ENCODE measurements around the gene DCANP1. TPM values are rescaled to one million over a fixed set of nuclear protein-coding genes. Genes with fewer than 3 reads are reported as not detected.
"Not testable (repeated sequence)": the region's sequence is repeated elsewhere in the genome, so short reads cannot be mapped to it uniquely, and the experiment has no call there.

Gene DCANP1
- total RNA-seq (2012; rRNA removed) = not detected in 2 replicates

DNA sequence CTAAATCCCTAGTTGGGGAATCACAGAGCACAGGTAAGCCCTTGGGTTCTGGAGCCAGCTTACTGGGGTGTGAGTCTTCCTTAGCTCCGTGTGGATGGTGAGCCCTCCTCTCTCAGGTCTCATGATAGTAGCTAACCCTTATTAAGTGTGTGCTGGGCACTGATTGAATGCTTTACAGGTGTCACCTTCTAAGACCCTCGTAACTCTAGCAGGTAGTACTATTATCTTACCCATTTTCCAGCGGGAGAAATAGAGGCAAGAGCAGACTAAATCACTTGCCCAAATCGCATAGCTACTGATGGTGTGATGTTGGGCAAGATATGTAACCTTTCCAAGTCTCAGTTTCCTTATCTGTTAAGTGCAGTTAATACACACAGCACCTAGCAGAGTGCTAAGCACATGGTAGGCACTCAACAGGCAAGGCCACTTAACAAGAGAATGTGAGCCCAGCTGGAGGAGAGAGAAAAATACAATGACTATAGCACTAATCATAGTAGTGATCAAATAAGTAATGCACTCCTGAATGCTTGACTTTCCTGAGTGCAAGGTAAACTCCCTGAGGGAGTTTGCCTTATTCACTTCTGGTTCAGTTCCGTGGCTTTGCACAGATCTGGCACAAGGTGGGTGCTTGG, at the start of gene DCANP1:
DCANP1 (minus strand) TSS at position 51 of the 632 bp plus-strand sequence. CDS start 240 bp downstream, outside the sequence.
- H3K36me3 ChIP-seq (ENCODE audit: insufficient read depth, low read length) = no peaks in the 10 kb centered on the region
- H3K4me1 ChIP-seq (ENCODE audit: control insufficient read depth, insufficient read depth, low read length) = no peaks in the 10 kb centered on the region
- H3K27me3 ChIP-seq (ENCODE audit: control insufficient read depth, insufficient read depth, low read length) = peaks cover 81% of the 10 kb centered on the region

DNA sequence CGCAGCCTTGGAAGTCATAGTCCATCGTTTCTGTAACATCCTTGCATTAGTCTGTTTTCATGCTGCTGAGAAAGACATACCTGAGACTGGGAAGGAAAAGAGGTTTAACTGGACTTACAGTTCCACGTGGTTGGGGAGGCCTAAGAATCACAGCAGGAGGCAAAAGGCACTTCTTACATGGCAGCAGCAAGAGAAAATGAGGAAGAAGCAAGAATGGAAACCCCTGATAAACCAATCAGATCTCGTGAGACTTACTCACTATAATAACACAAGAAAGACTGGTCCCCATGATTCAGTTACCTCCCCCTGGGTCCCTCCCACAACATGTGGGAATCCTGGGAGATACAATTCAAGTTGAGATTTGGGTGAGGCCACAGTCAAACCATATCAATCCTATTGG, 48.4 kb upstream of the DCANP1 start:
- not testable (repeated sequence) for H3K36me3 ChIP-seq (ENCODE audit: insufficient read depth, low read length); H3K4me2 ChIP-seq (ENCODE audit: low read length); H3K4me3 ChIP-seq (ENCODE audit: low read length); H3K9ac ChIP-seq (ENCODE audit: low read depth, low read length); H3K9me3 ChIP-seq (replicated peaks; ENCODE audit: low read length)
- peaks cover 14% of the 10 kb centered on the region for H3K4me1 ChIP-seq (ENCODE audit: control insufficient read depth, insufficient read depth, low read length)
- H3K27me3 ChIP-seq (ENCODE audit: control insufficient read depth, insufficient read depth, low read length) = peaks cover 46% of the 10 kb centered on the region

More for the DNA sequence above, at the start of gene DCANP1:
- Histone ChIP-seq H3K9me3 (replicated peaks; ENCODE audit: low read length) (no peaks in the 10 kb centered on the region), H3K4me2 (ENCODE audit: low read length) (no peak within 1 kb of the TSS), H3K9ac (ENCODE audit: low read depth, low read length) (no peak within 1 kb of the TSS), H3K4me3 (ENCODE audit: low read length) (no peak within 1 kb of the TSS)

- H3K4me3 ChIP-seq (ENCODE audit: low read length) = no peak overlapping the region
- peaks cover 25% of the 10 kb centered on the region for H3K4me1 ChIP-seq (ENCODE audit: control insufficient read depth, insufficient read depth, low read length)
- H3K4me2 ChIP-seq (ENCODE audit: low read length) = no peak overlapping the region
- H3K27me3 ChIP-seq (ENCODE audit: control insufficient read depth, insufficient read depth, low read length) = peaks cover 51% of the 10 kb centered on the region
- H3K9me3 ChIP-seq (replicated peaks; ENCODE audit: low read length) = no peaks in the 10 kb centered on the region
- no peak overlapping the region for H3K9ac ChIP-seq (ENCODE audit: low read depth, low read length)
- no peaks in the 10 kb centered on the region for H3K36me3 ChIP-seq (ENCODE audit: insufficient read depth, low read length)
Measured at GRCh38 chr5:135494196-135494595, 47.0 kb upstream of the DCANP1 start.

GRCh38 chr5:135493406-135494180, 46.4 kb upstream of the DCANP1 start:
- Histone ChIP-seq H3K27me3 (ENCODE audit: control insufficient read depth, insufficient read depth, low read length) (peaks cover 50% of the 10 kb centered on the region), H3K9me3 (replicated peaks; ENCODE audit: low read length) (no peaks in the 10 kb centered on the region), H3K4me1 (ENCODE audit: control insufficient read depth, insufficient read depth, low read length) (peaks cover 31% of the 10 kb centered on the region), H3K4me2 (ENCODE audit: low read length) (no peak overlapping the region), H3K9ac (ENCODE audit: low read depth, low read length) (no peak overlapping the region), H3K36me3 (ENCODE audit: insufficient read depth, low read length) (no peaks in the 10 kb centered on the region), H3K4me3 (ENCODE audit: low read length) (no peak overlapping the region)

DNA sequence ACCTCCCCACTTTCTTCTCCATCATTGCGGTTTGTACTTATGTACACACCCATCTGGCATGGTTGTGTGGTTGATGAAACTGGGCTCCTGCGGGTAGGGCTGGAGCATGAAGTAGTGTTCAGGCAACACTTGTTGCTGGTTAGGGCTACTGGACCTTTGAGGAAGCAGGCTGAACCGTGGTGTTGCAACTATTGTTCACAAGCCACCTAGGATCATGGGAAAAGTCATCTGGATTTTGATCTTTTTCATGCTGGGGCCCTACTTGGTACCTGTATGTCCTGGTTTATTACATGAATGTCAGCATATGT, 45.1 kb upstream of the DCANP1 start:
- Histone ChIP-seq H3K4me2 (ENCODE audit: low read length) (no peak overlapping the region), H3K4me1 (ENCODE audit: control insufficient read depth, insufficient read depth, low read length) (peaks cover 38% of the 10 kb centered on the region), H3K27me3 (ENCODE audit: control insufficient read depth, insufficient read depth, low read length) (peaks cover 50% of the 10 kb centered on the region)

GRCh38 chr5:135491552-135492318, 44.6 kb upstream of the DCANP1 start:
- H3K27me3 ChIP-seq (ENCODE audit: control insufficient read depth, insufficient read depth, low read length) = peaks cover 50% of the 10 kb centered on the region
- H3K4me2 ChIP-seq (ENCODE audit: low read length) = no peak overlapping the region
- no peaks in the 10 kb centered on the region for H3K9me3 ChIP-seq (replicated peaks; ENCODE audit: low read length)
- no peak overlapping the region for H3K4me3 ChIP-seq (ENCODE audit: low read length)
- peaks cover 38% of the 10 kb centered on the region for H3K4me1 ChIP-seq (ENCODE audit: control insufficient read depth, insufficient read depth, low read length)
- no peaks in the 10 kb centered on the region for H3K36me3 ChIP-seq (ENCODE audit: insufficient read depth, low read length)
- no peak overlapping the region for H3K9ac ChIP-seq (ENCODE audit: low read depth, low read length)

More for the DNA sequence above, 45.1 kb upstream of the DCANP1 start:
- H3K36me3 ChIP-seq (ENCODE audit: insufficient read depth, low read length) = no peaks in the 10 kb centered on the region
- H3K9me3 ChIP-seq (replicated peaks; ENCODE audit: low read length) = no peaks in the 10 kb centered on the region
- no peak overlapping the region for H3K9ac ChIP-seq (ENCODE audit: low read depth, low read length)
- H3K4me3 ChIP-seq (ENCODE audit: low read length) = no peak overlapping the region

GRCh38 chr5:135491038-135491551, 43.9 kb upstream of the DCANP1 start:
- H3K4me3 ChIP-seq (ENCODE audit: low read length) = no peak overlapping the region
- no peaks in the 10 kb centered on the region for H3K9me3 ChIP-seq (replicated peaks; ENCODE audit: low read length)
- H3K27me3 ChIP-seq (ENCODE audit: control insufficient read depth, insufficient read depth, low read length) = peaks cover 53% of the 10 kb centered on the region
- no peaks in the 10 kb centered on the region for H3K36me3 ChIP-seq (ENCODE audit: insufficient read depth, low read length)
- peaks cover 38% of the 10 kb centered on the region for H3K4me1 ChIP-seq (ENCODE audit: control insufficient read depth, insufficient read depth, low read length)
- H3K4me2 ChIP-seq (ENCODE audit: low read length) = no peak overlapping the region
- no peak overlapping the region for H3K9ac ChIP-seq (ENCODE audit: low read depth, low read length)

DNA sequence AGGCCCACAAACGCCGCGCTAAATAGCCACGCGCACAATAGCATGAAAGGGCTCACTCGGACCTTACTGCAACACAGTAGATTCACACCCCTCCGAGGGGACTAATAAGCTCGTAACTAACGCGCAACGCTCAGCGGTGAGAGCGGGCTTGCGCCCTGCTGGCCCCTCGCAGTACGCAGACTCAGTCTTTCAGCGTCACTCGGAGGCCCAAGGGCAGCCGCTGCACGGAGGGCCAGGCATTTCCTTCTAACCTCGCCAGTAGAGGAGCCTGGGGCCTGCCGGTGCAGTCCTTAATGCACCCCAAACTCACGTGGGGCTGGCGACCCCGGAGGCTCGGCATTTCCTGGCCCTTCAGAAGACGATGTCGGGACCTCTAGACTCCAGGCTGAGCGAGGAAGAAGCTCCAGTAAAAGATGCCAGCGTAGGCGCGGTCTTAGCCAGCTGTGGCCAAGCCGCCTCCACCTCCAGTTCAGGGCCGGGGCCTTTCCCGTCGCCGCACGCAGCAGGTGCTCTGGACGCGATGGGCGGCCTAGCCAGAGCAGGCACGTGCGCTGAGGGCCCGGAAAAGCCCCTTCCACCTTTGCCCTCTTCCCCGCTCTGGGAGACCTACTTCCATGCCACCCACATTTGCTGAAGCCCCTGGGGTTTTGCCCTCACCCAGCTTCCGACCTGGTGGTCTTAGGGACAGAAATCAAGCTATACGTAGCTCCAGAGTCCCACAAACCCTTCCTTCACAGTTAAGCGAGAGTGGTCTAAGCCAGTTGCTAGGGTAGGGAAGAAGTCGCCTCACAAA, 43.3 kb upstream of the DCANP1 start:
- Histone ChIP-seq H3K9me3 (replicated peaks; ENCODE audit: low read length) (no peaks in the 10 kb centered on the region), H3K4me1 (ENCODE audit: control insufficient read depth, insufficient read depth, low read length) (peaks cover 38% of the 10 kb centered on the region), H3K27me3 (ENCODE audit: control insufficient read depth, insufficient read depth, low read length) (peaks cover 57% of the 10 kb centered on the region), H3K4me3 (ENCODE audit: low read length) (peak overlapping the region; percentile 39), H3K9ac (ENCODE audit: low read depth, low read length) (no peak overlapping the region), H3K36me3 (ENCODE audit: insufficient read depth, low read length) (no peaks in the 10 kb centered on the region), H3K4me2 (ENCODE audit: low read length) (peak overlapping the region; percentile 93)

- H3K9ac ChIP-seq (ENCODE audit: low read depth, low read length) = no peak overlapping the region
- peak overlapping the region; percentile 39 for H3K4me3 ChIP-seq (ENCODE audit: low read length)
- H3K9me3 ChIP-seq (replicated peaks; ENCODE audit: low read length) = no peaks in the 10 kb centered on the region
- H3K27me3 ChIP-seq (ENCODE audit: control insufficient read depth, insufficient read depth, low read length) = peaks cover 64% of the 10 kb centered on the region
- peaks cover 38% of the 10 kb centered on the region for H3K4me1 ChIP-seq (ENCODE audit: control insufficient read depth, insufficient read depth, low read length)
- H3K4me2 ChIP-seq (ENCODE audit: low read length) = peak overlapping the region; percentile 93
- H3K36me3 ChIP-seq (ENCODE audit: insufficient read depth, low read length) = no peaks in the 10 kb centered on the region
Measured at GRCh38 chr5:135489466-135490244, 42.5 kb upstream of the DCANP1 start.

DNA sequence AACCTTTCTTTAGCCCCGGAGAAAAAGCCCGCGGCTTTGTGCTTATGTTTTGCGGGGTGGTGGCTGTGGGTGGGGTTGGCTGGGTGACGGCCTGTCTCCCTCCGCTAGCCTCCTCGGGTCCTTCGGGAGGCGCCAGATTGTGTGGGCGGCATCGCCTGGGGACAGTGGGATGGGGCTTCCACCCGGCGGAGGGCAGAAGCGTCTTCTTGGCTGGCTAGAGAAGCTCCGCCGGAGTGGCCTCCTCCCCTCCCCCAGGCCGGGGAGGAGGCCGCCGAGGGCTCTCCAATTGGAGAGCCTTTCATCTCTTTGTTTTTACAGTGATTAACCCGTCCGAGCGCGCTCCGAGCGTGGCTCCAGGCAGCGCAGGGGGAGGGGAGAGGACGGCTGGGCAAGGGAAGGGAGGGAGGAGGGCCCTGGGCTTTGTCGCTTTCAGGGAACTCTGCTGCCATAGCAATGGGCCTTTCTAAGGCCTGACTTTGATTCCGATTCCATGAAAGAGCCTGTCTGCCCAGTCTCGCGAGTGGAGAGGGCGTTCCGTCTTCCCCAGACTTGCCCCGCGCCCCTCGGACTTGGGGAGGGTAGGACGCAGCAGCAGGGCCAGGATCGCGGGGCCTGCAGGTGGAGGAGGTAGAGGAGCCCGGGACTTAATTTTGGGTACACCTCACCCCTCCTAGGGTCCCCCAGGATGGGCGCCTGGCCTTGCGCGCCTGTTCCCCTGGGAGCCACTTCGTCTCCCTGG, 41.7 kb upstream of the DCANP1 start:
- Histone ChIP-seq H3K36me3 (ENCODE audit: insufficient read depth, low read length) (no peaks in the 10 kb centered on the region), H3K27me3 (ENCODE audit: control insufficient read depth, insufficient read depth, low read length) (peaks cover 68% of the 10 kb centered on the region), H3K4me2 (ENCODE audit: low read length) (peak overlapping the region; percentile 93), H3K9ac (ENCODE audit: low read depth, low read length) (peak overlapping the region; percentile 48), H3K4me3 (ENCODE audit: low read length) (peak overlapping the region; percentile 67), H3K9me3 (replicated peaks; ENCODE audit: low read length) (no peaks in the 10 kb centered on the region), H3K4me1 (ENCODE audit: control insufficient read depth, insufficient read depth, low read length) (peaks cover 33% of the 10 kb centered on the region)

All from skeletal muscle satellite cell (primary cell).